SH-SY5Y (cell line): ENCODE data around the gene SERTAD2.

Experiments used
- GATA2 ChIP-seq: IDR thresholded peaks from 2 replicates; pipeline ENCODE4 v1.6.1; 2011; ENCODE audit warnings: mild to moderate bottlenecking, low read depth, low read length
- GATA3 ChIP-seq: IDR thresholded peaks from 2 replicates; pipeline ENCODE4 v1.6.1; 2011; ENCODE audit warnings: low read depth, mild to moderate bottlenecking, low read length, moderate library complexity

SERTAD2 gene, protein sequence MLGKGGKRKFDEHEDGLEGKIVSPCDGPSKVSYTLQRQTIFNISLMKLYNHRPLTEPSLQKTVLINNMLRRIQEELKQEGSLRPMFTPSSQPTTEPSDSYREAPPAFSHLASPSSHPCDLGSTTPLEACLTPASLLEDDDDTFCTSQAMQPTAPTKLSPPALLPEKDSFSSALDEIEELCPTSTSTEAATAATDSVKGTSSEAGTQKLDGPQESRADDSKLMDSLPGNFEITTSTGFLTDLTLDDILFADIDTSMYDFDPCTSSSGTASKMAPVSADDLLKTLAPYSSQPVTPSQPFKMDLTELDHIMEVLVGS

DNA sequence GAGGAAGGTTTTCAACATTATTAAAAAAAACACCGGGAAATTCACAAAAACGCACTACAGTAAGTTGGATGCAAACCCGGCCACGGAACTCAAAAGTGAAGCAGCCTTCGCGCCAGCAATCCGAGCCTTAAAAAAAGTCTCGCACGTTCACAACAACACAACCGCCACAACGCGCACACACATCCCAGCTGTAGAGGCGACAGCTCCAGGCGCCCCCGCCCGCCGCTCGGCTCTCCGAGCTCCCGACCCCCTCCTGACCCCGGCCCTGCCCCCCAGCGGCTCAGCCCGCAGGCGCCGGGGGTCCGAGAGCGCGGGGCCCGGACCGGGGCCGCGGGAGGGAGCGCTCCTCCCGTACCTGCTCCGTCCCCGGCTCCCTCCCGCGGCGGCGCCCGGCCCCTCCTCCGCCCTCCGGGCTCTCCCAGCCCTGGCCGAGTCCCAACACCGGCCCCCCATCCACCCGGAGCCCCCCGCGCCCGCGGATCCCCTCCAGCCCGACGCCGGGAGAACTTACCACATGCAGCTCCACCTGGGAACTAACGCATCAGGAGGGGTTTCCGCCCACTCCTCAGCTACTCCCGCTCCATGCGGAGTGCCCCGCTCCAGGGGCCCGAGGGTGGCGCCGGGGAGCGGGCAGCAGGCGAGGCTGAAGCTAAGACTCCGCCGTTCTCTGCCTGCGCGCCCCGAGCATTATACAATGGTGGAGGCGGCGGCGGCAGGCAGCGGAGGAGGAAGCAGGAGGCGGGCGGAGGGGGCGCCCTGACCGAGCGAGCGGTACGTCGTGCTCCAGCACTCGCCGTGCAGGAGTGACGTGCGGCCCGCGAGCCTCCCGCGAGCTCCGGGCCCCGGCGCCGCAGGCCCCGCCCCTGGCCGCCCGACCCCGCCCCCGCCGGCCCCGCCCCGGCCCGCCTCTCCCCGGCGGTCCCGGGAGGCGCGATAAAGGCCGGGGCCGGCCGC, at the start of gene SERTAD2:
Gene SERTAD2, minus strand, starts transcription at position 805 of the 954 bp plus-strand sequence. CDS start 17,042 bp downstream, outside the sequence.
- no peak for TF ChIP-seq GATA2
- TF ChIP-seq GATA3 = no peak

- TF ChIP-seq GATA3 (no peak), GATA2 (no peak)
Observed at GRCh38 chr2:64700133-64700809, 46.6 kb upstream of the SERTAD2 start.

DNA sequence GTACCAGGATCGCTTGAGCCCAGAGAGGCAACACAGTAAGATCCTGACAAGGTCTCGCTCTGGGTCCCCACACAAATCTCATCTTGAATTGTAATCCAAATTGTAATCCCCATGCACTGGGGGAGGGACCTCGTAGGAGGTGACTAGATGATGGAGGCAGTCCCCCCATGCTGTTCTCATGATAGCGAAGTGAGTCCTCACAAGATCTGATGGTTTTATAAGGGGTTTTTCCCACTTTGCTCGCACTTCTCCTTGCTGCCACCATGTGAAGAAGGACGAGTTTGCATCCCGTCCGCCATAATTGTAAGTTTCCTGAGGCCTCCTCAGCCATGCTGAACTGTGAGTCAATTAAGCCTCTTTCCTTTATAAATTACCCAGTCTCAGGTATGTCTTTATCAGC, 46.0 kb upstream of the SERTAD2 start:
- TF ChIP-seq GATA3 (no peak), GATA2 (no peak)

DNA sequence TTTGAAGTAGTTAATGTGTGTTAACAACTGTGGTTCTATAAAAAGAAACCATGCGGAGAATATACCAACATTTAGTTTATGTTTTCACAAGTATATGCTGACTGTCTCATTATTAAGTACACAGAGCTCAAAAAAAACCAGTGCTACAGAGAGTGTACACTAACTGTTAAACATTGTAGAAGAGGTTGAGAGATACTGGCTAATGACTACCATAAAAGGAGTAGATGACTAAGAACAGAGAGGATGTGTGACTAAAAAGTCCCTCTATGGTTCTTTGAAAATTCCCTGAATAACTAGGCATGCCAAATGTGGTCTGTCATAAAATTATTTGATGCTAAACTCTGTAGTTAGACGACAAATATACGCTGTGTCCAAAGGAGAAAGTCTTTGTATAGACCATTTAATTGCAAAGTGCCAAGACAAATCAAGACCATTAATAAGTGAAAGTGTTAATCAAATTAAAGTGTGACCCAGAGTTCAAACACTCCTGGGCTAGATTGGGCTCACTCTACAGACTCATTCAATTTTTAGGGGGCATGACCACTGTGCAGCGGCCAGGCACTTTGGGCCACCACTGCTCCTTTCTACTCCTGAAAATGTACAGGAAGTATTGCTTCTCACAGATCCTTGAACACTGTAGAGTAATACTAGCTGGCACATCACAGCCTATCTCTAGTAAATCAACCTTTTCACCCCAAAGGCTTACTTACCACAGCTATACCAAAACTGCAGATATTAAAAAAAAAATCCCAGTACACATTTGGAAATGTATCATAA, 45.1 kb upstream of the SERTAD2 start:
- TF ChIP-seq GATA3 (no peak), GATA2 (no peak)

GRCh38 chr2:64698177-64698643, 44.5 kb upstream of the SERTAD2 start:
- TF ChIP-seq GATA2 (no peak), GATA3 (no peak)

- no peak for TF ChIP-seq GATA3
Observed at GRCh38 chr2:64697297-64698176, 43.8 kb upstream of the SERTAD2 start.

- TF ChIP-seq GATA2 (no peak), GATA3 (no peak)
Observed at GRCh38 chr2:64696636-64697035, 42.9 kb upstream of the SERTAD2 start.

DNA sequence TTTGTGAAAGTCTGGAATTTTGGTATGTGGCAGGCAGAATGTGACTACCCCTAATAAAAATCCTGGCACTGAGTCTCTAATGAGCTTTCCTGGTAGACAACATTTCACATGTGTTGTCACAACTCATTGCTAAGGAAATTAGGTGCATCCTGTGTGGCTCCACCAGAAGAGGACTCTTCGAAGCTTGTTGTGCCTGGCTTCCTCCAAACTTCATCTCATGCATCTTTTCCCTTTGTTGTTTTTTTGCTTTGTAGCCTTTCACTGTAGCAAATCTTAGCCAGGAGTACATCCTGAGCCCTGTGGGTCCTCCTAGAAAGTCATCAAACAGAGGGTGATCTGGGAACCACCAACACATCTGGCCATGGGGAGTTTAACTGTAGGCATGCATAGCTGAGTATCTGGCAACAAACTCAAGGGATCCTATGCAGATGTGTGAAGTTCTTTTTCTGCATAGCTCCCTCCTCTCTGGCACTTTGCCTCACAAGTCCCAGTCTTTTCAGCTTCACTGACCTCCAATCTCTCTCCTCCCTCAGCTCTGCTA, 42.1 kb upstream of the SERTAD2 start:
- no peak for TF ChIP-seq GATA3
- TF ChIP-seq GATA2 = no peak

GRCh38 chr2:64692401-64692800, 38.7 kb upstream of the SERTAD2 start:
- TF ChIP-seq GATA3 (no peak), GATA2 (no peak)

GRCh38 chr2:64688909-64689308, 35.2 kb upstream of the SERTAD2 start:
- TF ChIP-seq GATA3 (no peak), GATA2 (no peak)

DNA sequence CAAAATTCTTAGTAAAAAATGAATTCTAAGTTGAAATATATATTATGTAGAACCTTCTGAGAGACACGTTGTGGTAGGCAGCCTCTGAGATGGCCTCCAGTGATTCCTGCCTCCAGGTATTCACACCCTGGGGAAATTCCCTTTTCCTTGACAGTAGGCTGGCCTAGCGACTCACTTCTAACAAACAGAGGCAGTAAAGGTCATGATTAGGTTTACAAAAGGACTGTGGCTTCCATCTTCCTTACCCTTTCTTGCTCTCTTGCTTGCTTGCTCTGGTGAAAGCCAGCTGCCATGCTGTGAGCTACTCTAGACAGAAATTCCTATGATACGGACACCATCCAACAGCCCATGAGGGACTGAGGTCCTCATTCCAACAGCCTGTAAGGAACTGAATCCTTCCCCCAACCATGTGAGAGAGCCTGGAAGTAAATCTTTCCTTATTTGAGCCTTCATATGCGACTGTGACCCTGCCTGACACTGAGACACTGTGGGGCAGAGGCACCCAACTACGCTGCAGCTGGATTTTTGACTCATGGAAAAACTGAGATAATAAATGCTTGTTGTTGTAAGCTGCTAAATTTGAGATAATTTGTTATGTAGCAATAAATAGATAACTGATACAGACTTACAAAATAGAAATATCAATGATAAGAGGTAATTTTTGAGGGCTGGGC, 32.7 kb upstream of the SERTAD2 start:
- TF ChIP-seq GATA2 (no peak), GATA3 (no peak)

DNA sequence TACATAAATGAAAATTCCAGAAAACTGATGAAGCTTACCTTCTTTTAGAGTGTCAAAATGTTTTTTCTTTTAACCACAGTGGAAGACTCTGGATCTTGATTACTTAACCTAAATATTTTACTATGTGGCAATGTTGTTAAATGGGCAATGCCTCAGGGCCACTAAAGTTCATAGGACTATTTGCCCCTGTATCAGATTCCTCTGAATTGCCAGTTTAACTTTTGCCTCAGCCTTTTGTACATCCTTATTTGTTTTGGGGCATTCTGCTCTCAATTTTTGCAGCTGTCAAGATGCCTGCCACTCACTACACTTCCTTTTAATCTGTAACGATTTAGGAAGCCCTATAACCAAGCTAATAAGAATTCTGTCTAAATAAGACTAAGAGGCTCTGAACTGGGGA, 31.7 kb upstream of the SERTAD2 start:
- no peak for TF ChIP-seq GATA2
- TF ChIP-seq GATA3 = no peak
